Peyer's patch (tissue), 4 donors: ENCODE results near the gene PFKFB3.

Experiments used
- CTCF ChIP-seq, 6 experiments: fragments of 450-650 bp in 4 of 6; fragments of 200-600 bp in 2 of 6; sonication (generic) in 1 of 6; IDR thresholded peaks; one replicate each; pipeline ENCODE4 v1.5.1; 2017 to 2019; ENCODE audit warnings: antibody characterized with exemption in 6 of 6, mild to moderate bottlenecking in 3 of 6, moderate library complexity in 1 of 6
- POLR2A ChIP-seq, 2 donors: fragments of 450-650 bp; IDR thresholded peaks; one replicate each; pipeline ENCODE4 v1.5.1; 2017; ENCODE audit warnings: antibody characterized with exemption in 2 of 2, mild to moderate bottlenecking in 2 of 2, moderate library complexity in 2 of 2

GRCh38 chr10:6283655-6284054 lies 80.9 kb downstream of the PFKFB3 start:
- TF ChIP-seq CTCF (IDR thresholded peaks at IDR 0.05): no peak
- TF ChIP-seq POLR2A (IDR thresholded peaks at IDR 0.05): no peak
